Measurements from ENCODE around the gene NOS3.

- TF ChIP-seq, protein P1, sequence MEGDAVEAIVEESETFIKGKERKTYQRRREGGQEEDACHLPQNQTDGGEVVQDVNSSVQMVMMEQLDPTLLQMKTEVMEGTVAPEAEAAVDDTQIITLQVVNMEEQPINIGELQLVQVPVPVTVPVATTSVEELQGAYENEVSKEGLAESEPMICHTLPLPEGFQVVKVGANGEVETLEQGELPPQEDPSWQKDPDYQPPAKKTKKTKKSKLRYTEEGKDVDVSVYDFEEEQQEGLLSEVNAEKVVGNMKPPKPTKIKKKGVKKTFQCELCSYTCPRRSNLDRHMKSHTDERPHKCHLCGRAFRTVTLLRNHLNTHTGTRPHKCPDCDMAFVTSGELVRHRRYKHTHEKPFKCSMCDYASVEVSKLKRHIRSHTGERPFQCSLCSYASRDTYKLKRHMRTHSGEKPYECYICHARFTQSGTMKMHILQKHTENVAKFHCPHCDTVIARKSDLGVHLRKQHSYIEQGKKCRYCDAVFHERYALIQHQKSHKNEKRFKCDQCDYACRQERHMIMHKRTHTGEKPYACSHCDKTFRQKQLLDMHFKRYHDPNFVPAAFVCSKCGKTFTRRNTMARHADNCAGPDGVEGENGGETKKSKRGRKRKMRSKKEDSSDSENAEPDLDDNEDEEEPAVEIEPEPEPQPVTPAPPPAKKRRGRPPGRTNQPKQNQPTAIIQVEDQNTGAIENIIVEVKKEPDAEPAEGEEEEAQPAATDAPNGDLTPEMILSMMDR (IDR thresholded peaks at IDR 0.05), result no peak
- no peak for TF ChIP-seq POLR2A (IDR thresholded peaks at IDR 0.05)
Measured at GRCh38 chr7:150963707-150964559, 26.9 kb upstream of the NOS3 start.

Measured in uterus (tissue), 2 donors.